H9 (cell line): ENCODE measurements around the gene WDFY3. TPM values are rescaled to one million over a fixed set of nuclear protein-coding genes. Genes with fewer than 3 reads are reported as not detected.

ENCODE experiments used
- DNase-seq: peaks from one replicate; pipeline ENCODE4 v3.0.0-alpha.2; 2017
- H2AFZ ChIP-seq: one replicate; pipeline ENCODE4 v1.6.1; 2013; ENCODE audit warnings: mild to moderate bottlenecking, low read length, control low read depth, moderate library complexity
- H2AK5ac ChIP-seq: 2 replicates; pipeline ENCODE4 v1.6.1; 2013; ENCODE audit warnings: low read length, control low read depth, mixed read lengths; ENCODE audit not compliant: insufficient read length
- H2BK120ac ChIP-seq: one replicate; pipeline ENCODE4 v1.6.1; 2013; ENCODE audit warnings: low read depth, mild to moderate bottlenecking, low read length, control low read depth, inconsistent platforms; ENCODE audit not compliant: poor library complexity, severe bottlenecking
- H2BK12ac ChIP-seq: 2 replicates; pipeline ENCODE4 v1.6.1; 2013; ENCODE audit warnings: low read length, control low read depth, mixed read lengths, low read depth; ENCODE audit not compliant: insufficient read length
- H2BK15ac ChIP-seq: 2 replicates; pipeline ENCODE4 v1.6.1; 2013; ENCODE audit warnings: low read depth, low read length, control low read depth
- H2BK20ac ChIP-seq: one replicate; pipeline ENCODE4 v1.6.1; 2013; ENCODE audit warnings: low read depth, mild to moderate bottlenecking, low read length, control low read depth, inconsistent platforms; ENCODE audit not compliant: poor library complexity, severe bottlenecking
- H2BK5ac ChIP-seq: 2 replicates; pipeline ENCODE4 v1.6.1; 2013; ENCODE audit warnings: low read length, control low read depth, mixed read lengths; ENCODE audit not compliant: insufficient read length
- H3K14ac ChIP-seq: 2 replicates; pipeline ENCODE4 v1.6.1; 2013; ENCODE audit warnings: low read length, control low read depth; ENCODE audit not compliant: insufficient read depth
- H3K18ac ChIP-seq: 2 replicates; pipeline ENCODE4 v1.6.1; 2013; ENCODE audit warnings: low read depth, mild to moderate bottlenecking, mixed read lengths, low read length, control low read depth; ENCODE audit not compliant: insufficient read length
- H3K23ac ChIP-seq: 2 replicates; pipeline ENCODE4 v1.6.1; 2013; ENCODE audit warnings: low read length, control low read depth, mixed read lengths, low read depth; ENCODE audit not compliant: insufficient read length
- H3K23me2 ChIP-seq: 2 replicates; pipeline ENCODE4 v1.6.1; 2013; ENCODE audit warnings: low read depth, mild to moderate bottlenecking, mixed read lengths, low read length, control low read depth; ENCODE audit not compliant: insufficient read length, poor library complexity, severe bottlenecking
- H3K27ac ChIP-seq: 2 replicates; pipeline ENCODE4 v1.5.1; 2013; ENCODE audit warnings: low read length, control low read depth, mixed read lengths, low read depth; ENCODE audit not compliant: insufficient read length
- H3K27me3 ChIP-seq: 2 replicates; pipeline ENCODE4 v1.6.1; 2013; ENCODE audit warnings: low read length, control low read depth, inconsistent platforms; ENCODE audit not compliant: insufficient read depth
- H3K4ac ChIP-seq: 2 replicates; pipeline ENCODE4 v1.6.1; 2013; ENCODE audit warnings: low read depth, mild to moderate bottlenecking, control low read depth, inconsistent platforms, low read length, moderate library complexity
- H3K4me1 ChIP-seq: 2 replicates; pipeline ENCODE4 v1.6.1; 2013; ENCODE audit warnings: low read length, control low read depth, inconsistent platforms; ENCODE audit not compliant: insufficient read depth
- H3K4me2 ChIP-seq: 2 replicates; pipeline ENCODE4 v1.6.1; 2013; ENCODE audit warnings: low read length, control low read depth, mixed read lengths; ENCODE audit not compliant: insufficient read length, insufficient read depth
- H3K56ac ChIP-seq: 2 replicates; pipeline ENCODE4 v1.6.1; 2013; ENCODE audit warnings: low read depth, mild to moderate bottlenecking, mixed read lengths, low read length, control low read depth; ENCODE audit not compliant: insufficient read length
- H3K79me1 ChIP-seq: 2 replicates; pipeline ENCODE4 v1.6.1; 2013; ENCODE audit warnings: low read depth, mild to moderate bottlenecking, moderate library complexity, low read length, control low read depth, inconsistent platforms; ENCODE audit not compliant: insufficient read depth, poor library complexity, severe bottlenecking
- H3K79me2 ChIP-seq: 2 replicates; pipeline ENCODE4 v1.6.1; 2013; ENCODE audit warnings: low read length, control low read depth, inconsistent platforms; ENCODE audit not compliant: insufficient read depth
- H3K9ac ChIP-seq: 2 replicates; pipeline ENCODE4 v1.6.1; 2013; ENCODE audit warnings: low read length, control low read depth, mixed read lengths; ENCODE audit not compliant: insufficient read length; ENCODE audit errors: extremely low read depth
- H3K9me3 ChIP-seq: one replicate; pipeline ENCODE4 v1.6.1; 2013; ENCODE audit warnings: low read depth, low read length, inconsistent platforms; ENCODE audit not compliant: control insufficient read depth
- H3T11ph ChIP-seq: one replicate; pipeline ENCODE4 v1.6.1; 2013; ENCODE audit warnings: mild to moderate bottlenecking, low read length, control low read depth, inconsistent platforms
- H4K20me1 ChIP-seq: one replicate; pipeline ENCODE4 v1.6.1; 2013; ENCODE audit not compliant: control insufficient read depth, insufficient read length, insufficient read depth
- H4K5ac ChIP-seq: 2 replicates; pipeline ENCODE4 v1.6.1; 2013; ENCODE audit warnings: low read depth, mild to moderate bottlenecking, mixed read lengths, low read length, control low read depth; ENCODE audit not compliant: insufficient read length
- H4K8ac ChIP-seq: replicated peaks from 2 replicates; pipeline ENCODE4 v1.6.1; 2013; ENCODE audit warnings: low read length, control low read depth, mixed read lengths, low read depth; ENCODE audit not compliant: insufficient read length
- H4K91ac ChIP-seq: 2 replicates; pipeline ENCODE4 v1.6.1; 2013; ENCODE audit warnings: low read depth, mild to moderate bottlenecking, moderate library complexity, mixed read lengths, low read length, control low read depth; ENCODE audit not compliant: insufficient read length
- H3K27ac Mint-ChIP-seq, 3 experiments: 2 replicates in 2 of 3; 3 replicates in 1 of 3; pipeline ENCODE4 v1.8.0; 2020 to 2021; ENCODE audit warnings: mixed read lengths in 3 of 3, mild to moderate bottlenecking in 1 of 3, moderate library complexity in 1 of 3
- H3K27me3 Mint-ChIP-seq: 2 replicates; pipeline ENCODE4 v1.8.0; 2021; ENCODE audit warnings: low read depth, mild to moderate bottlenecking, moderate library complexity, mixed read lengths
- H3K36me3 Mint-ChIP-seq, 3 experiments: 2 replicates in 2 of 3; 3 replicates in 1 of 3; pipeline ENCODE4 v1.8.0; 2020 to 2021; ENCODE audit warnings: low read depth in 3 of 3, mixed read lengths in 3 of 3; ENCODE audit not compliant: insufficient read depth in 1 of 3
- H3K4me1 Mint-ChIP-seq, 2 experiments: 2 replicates each; pipeline ENCODE4 v1.8.0; 2020; ENCODE audit warnings: mixed read lengths in 2 of 2
- H3K4me3 Mint-ChIP-seq, 2 experiments: 2 replicates in 1 of 2; 3 replicates in 1 of 2; pipeline ENCODE4 v1.8.0; 2020 to 2021; ENCODE audit warnings: mild to moderate bottlenecking in 2 of 2, mixed read lengths in 2 of 2, moderate library complexity in 1 of 2
- H3K9me3 Mint-ChIP-seq, 2 experiments: 2 replicates in 1 of 2; 3 replicates in 1 of 2; pipeline ENCODE4 v1.8.0; 2020; ENCODE audit warnings: mild to moderate bottlenecking in 2 of 2, mixed read lengths in 2 of 2, moderate library complexity in 1 of 2
- CTCF ChIP-seq: fragments of 200-600 bp; sonication (generic); conservative IDR thresholded peaks from 3 replicates; pipeline ENCODE4 v1.8.0; 2021; ENCODE audit warnings: antibody characterized with exemption, mild to moderate bottlenecking
- WGBS: extraction: QIAGEN DNeasy Blood & Tissue Kit; methylation state at CpG from one replicate; pipeline ENCODE4 v1.1.7; 2013; ENCODE audit warnings: missing lambda C conversion rate, low lambda C conversion rate, mixed read lengths; ENCODE audit not compliant: insufficient read length; ENCODE audit errors: extremely low coverage; 5-methylcytosine and 5-hydroxymethylcytosine counted together
- total RNA-seq: library from RNA; stranded (reverse); gene quantifications from 2 replicates; pipeline ENCODE4 v1.2.1, GENCODE V29; 2021

WDFY3 gene
- total RNA-seq, 1 experiment from 2014 or later: 54.6 TPM

GRCh38 chr4:84887824-84888223 lies 78.7 kb downstream of the WDFY3 start:
- Histone ChIP-seq H2BK120ac (no peak overlapping the region), H3K27ac (no peak overlapping the region), H2AFZ (no peak overlapping the region), H3K23me2 (no peaks in the 10 kb centered on the region), H3K79me2 (no peaks in the 10 kb centered on the region), H2BK20ac (no peak overlapping the region), H2BK5ac (no peak overlapping the region), H3K79me1 (no peaks in the 10 kb centered on the region), H4K91ac (no peak overlapping the region), H2BK12ac (no peak overlapping the region), H3K27me3 (no peaks in the 10 kb centered on the region), H3T11ph (no peak overlapping the region), H4K5ac (no peak overlapping the region), H3K4ac (no peak overlapping the region), H3K9me3 (no peaks in the 10 kb centered on the region), H3K18ac (no peak overlapping the region), H2BK15ac (no peak overlapping the region), H3K4me2 (no peak overlapping the region), H2AK5ac (no peak overlapping the region), H3K9ac (no peak overlapping the region), H4K20me1 (no peaks in the 10 kb centered on the region), H3K56ac (no peak overlapping the region), H3K14ac (no peak overlapping the region), H4K8ac (no peak overlapping the region), H3K23ac (no peak overlapping the region), H3K4me1 (no peaks in the 10 kb centered on the region; the same call in 1 of the 2 replicates)
- no peak for DNase-seq
- Mint-ChIP-seq H3K36me3 (peaks cover 0 to 3% (median 1%) of the 10 kb centered on the region in 3 experiments; a peak in 2 of 7 replicates), H3K4me1 (peaks cover 6% of the 10 kb centered on the region in 2 experiments), H3K27ac (no peak overlapping the region), H3K4me3 (no peak overlapping the region), H3K9me3 (no peaks in the 10 kb centered on the region), H3K27me3 (no peaks in the 10 kb centered on the region)
- WGBS: no CpG with 5 or more reads among the region's 2 CpGs
- no peak for TF ChIP-seq CTCF
